K562 treated with DMSO at 1 percent for 4 hours (cell line): ENCODE results near the gene SLC25A48. TPM values are rescaled to one million over a fixed set of nuclear protein-coding genes. Genes with fewer than 3 reads are reported as not detected.

Experiments used
- total RNA-seq: library from RNA; unstranded; fragments of 300-600 nt; gene quantifications from 2 replicates; pipeline ENCODE4 v1.2.3, GENCODE V29; 2022; ENCODE audit not compliant: insufficient read depth

The SLC25A48 gene
- not detected in 2 replicates for total RNA-seq

GRCh38 chr5:135834639-135835529 is at the start of gene SLC25A48:
Gene SLC25A48 (plus strand): TSS chr5:135834663. CDS start chr5:135834848, 185 bp downstream.

GRCh38 chr5:135895474-135896006 is 61.1 kb downstream of the SLC25A48 start, which contains the start of gene IL9:
Gene IL9 (minus strand): TSS chr5:135895841. CDS start chr5:135895816, 25 bp downstream.

Other genes with a start within 250 kb of the SLC25A48 start
- not detected in 2 replicates for gene IL9, start 61.2 kb downstream of the SLC25A48 start, total RNA-seq
- gene LECT2, start 120.3 kb downstream of the SLC25A48 start, total RNA-seq: not detected in 2 replicates
- not detected in 2 replicates for gene TGFBI, start 194.3 kb downstream of the SLC25A48 start, total RNA-seq